Activated CD4-positive, alpha-beta T cell treated with anti-CD3 and anti-CD28 coated beads, Interleukin-2, amount 10 ng/mL, durations not matched to agents 24 days and 14 days (primary cell): ENCODE measurements around the gene TP53AIP1. TPM values are rescaled to one million over a fixed set of nuclear protein-coding genes. Genes with fewer than 3 reads are reported as not detected.

Experiments
- DNase-seq: peaks from one replicate; pipeline ENCODE4 v3.0.0; 2022
- H3K27ac Mint-ChIP-seq: one replicate; pipeline ENCODE4 v1.8.0; 2022; ENCODE audit warnings: mild to moderate bottlenecking, mixed read lengths
- H3K27me3 Mint-ChIP-seq: one replicate; pipeline ENCODE4 v1.8.0; 2022; ENCODE audit warnings: mixed read lengths
- H3K36me3 Mint-ChIP-seq: one replicate; pipeline ENCODE4 v1.8.0; 2022; ENCODE audit warnings: low read depth, mild to moderate bottlenecking, mixed read lengths
- H3K4me1 Mint-ChIP-seq: one replicate; pipeline ENCODE4 v1.8.0; 2021; ENCODE audit warnings: mixed read lengths
- H3K4me3 Mint-ChIP-seq: one replicate; pipeline ENCODE4 v1.8.0; 2022; ENCODE audit warnings: mild to moderate bottlenecking, moderate library complexity, mixed read lengths
- H3K9me3 Mint-ChIP-seq: one replicate; pipeline ENCODE4 v1.8.0; 2021; ENCODE audit warnings: mixed read lengths
- intact Hi-C: fragments of 100-400 bp; cut with micrococcal nuclease; formaldehyde crosslinking; loops from one replicate; pipeline ENCODE4 v1.15.1; 2023
- total RNA-seq: library from RNA; stranded (reverse); gene quantifications from 2 replicates; pipeline ENCODE4 v1.2.3, GENCODE V29; 2022

Gene TP53AIP1
- total RNA-seq, 1 donor from 2014 or later, result not detected

GRCh38 chr11:128939591-128939990, 3.1 kb downstream of the TP53AIP1 start:
- intact Hi-C loops, result no loop called here
- DNase-seq, result no peak

GRCh38 chr11:128938156-128938885, 4.3 kb downstream of the TP53AIP1 start:
- Mint-ChIP-seq H3K9me3 (no peaks in the 10 kb centered on the region), H3K4me1 (no peaks in the 10 kb centered on the region), H3K27ac (no peak overlapping the region), H3K27me3 (no peaks in the 10 kb centered on the region), H3K4me3 (no peak overlapping the region), H3K36me3 (no peaks in the 10 kb centered on the region)
- no peak for DNase-seq
- intact Hi-C loops, result no loop called here

More at GRCh38 chr11:128939591-128939990, 3.1 kb downstream of the TP53AIP1 start:
- H3K36me3 Mint-ChIP-seq, result no peaks in the 10 kb centered on the region
- no peaks in the 10 kb centered on the region for H3K4me1 Mint-ChIP-seq
- H3K27ac Mint-ChIP-seq, result no peak overlapping the region
- H3K27me3 Mint-ChIP-seq, result peaks cover 3% of the 10 kb centered on the region
- no peak overlapping the region for H3K4me3 Mint-ChIP-seq
- H3K9me3 Mint-ChIP-seq, result no peaks in the 10 kb centered on the region

DNA sequence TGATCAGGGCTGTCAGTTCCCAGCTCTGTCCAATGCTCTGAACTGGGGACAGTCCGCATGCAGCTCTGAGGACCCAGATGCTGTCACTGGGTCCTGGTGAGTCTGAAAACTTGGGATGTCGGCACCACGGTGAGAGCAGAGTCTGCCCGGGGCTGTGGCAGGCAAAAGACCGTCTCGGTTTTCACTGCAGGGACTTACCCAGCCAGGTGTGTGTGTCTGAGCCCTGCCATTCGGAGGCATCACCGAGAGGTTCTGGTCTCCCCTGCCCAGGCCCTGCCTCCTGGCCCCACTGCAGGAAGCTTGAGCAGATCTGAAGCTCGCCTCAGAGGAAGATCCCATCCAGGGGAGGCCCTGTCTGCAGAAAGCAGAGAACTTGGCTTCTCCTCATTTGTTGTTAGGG, 5.2 kb downstream of the TP53AIP1 start:
- H3K4me1 Mint-ChIP-seq, result no peaks in the 10 kb centered on the region
- no peaks in the 10 kb centered on the region for H3K9me3 Mint-ChIP-seq
- no peak overlapping the region for H3K4me3 Mint-ChIP-seq
- intact Hi-C loops, result no loop called here
- H3K27me3 Mint-ChIP-seq, result no peaks in the 10 kb centered on the region
- H3K36me3 Mint-ChIP-seq, result no peaks in the 10 kb centered on the region
- no peak overlapping the region for H3K27ac Mint-ChIP-seq
- DNase-seq, result no peak

DNA sequence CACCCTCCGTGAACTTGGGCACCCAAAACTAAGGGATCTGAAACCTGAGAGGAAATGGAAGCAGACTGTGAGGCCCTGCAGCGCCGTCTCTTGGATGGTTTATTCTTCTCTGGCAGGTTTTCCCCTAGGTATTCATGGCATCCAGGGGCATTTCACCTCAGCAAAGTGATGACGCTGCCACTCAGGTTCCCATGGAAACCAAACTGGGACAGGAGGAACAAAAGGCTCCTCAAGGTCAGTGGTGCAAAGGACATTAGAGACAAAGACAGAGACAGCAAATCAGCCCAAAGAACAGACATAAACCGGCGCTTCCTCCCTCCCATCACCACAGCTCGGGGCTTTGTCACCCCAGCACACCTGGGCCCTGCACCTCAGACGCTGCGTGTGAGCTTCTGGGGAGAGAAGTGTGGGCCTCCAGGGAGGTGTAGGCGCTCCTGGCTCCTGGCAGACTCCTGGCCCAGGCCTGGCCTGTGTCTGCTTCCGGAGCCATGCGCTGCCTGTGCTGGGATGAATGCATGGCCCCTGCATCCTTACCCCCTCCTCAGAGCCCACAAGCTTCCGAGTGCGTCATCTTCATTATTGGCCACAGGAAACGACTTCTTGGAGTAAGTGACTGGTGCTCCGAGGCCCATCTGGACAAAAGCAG, 5.9 kb downstream of the TP53AIP1 start:
- Mint-ChIP-seq H3K9me3 (no peaks in the 10 kb centered on the region), H3K4me3 (no peak overlapping the region), H3K36me3 (no peaks in the 10 kb centered on the region), H3K27me3 (no peaks in the 10 kb centered on the region), H3K27ac (no peak overlapping the region), H3K4me1 (no peaks in the 10 kb centered on the region)
- no peak for DNase-seq
- intact Hi-C loops, result no loop called here

- Mint-ChIP-seq H3K4me1 (no peaks in the 10 kb centered on the region), H3K27me3 (no peaks in the 10 kb centered on the region), H3K27ac (no peak overlapping the region), H3K36me3 (no peaks in the 10 kb centered on the region), H3K4me3 (no peak overlapping the region), H3K9me3 (no peaks in the 10 kb centered on the region)
- DNase-seq, result no peak
- intact Hi-C loops, result no loop called here
Observed at GRCh38 chr11:128934926-128935325, 7.7 kb downstream of the TP53AIP1 start.

DNA sequence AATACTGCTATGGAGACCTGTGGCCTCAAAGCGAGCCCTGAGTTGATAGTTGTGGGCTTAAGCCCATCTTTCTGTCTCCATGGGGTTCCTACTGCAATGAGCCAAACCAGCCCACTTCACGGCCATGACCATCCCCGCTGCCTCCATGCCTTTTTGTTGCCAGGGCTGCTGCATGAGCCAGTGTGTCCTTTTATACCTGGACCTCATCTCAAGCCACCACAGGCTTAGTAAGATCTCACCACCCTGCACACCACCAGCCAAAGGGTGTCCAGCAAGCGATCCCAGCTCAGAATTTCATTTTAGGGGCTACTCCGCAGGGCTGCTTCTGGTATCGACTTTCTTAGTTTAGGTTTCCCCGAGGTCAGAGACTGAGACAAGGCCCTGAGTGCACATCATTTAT, 8.3 kb downstream of the TP53AIP1 start:
- Mint-ChIP-seq H3K4me1 (no peaks in the 10 kb centered on the region), H3K9me3 (no peaks in the 10 kb centered on the region), H3K36me3 (no peaks in the 10 kb centered on the region), H3K27ac (no peak overlapping the region), H3K4me3 (no peak overlapping the region), H3K27me3 (no peaks in the 10 kb centered on the region)
- no peak for DNase-seq
- intact Hi-C loops, result no loop called here

GRCh38 chr11:128933481-128934178, 9.0 kb downstream of the TP53AIP1 start:
- Mint-ChIP-seq H3K4me1 (peaks cover 1% of the 10 kb centered on the region), H3K27me3 (no peaks in the 10 kb centered on the region), H3K4me3 (no peak overlapping the region), H3K9me3 (no peaks in the 10 kb centered on the region), H3K36me3 (no peaks in the 10 kb centered on the region), H3K27ac (no peak overlapping the region)
- intact Hi-C loops, result no loop called here
- DNase-seq, result no peak

DNA sequence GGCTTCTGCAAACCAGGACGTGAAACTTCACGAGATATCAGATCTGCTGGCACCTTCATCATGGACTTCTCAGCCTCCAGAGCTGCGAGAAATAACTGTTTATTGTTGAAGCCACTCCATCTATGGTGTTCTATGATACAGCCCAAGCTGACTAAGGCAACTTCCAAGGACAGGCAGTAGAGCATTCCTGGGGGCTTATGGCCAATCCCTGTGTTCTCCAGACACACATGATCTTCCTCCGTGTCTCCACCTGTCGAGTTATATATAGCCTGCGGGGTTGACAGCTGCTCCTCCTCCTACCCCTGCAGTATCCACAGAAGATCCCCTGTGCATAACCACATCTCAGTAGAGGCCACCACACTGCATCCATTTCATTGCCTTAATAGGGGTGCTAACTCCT, 11.0 kb downstream of the TP53AIP1 start:
- no peak for DNase-seq
- no peaks in the 10 kb centered on the region for H3K36me3 Mint-ChIP-seq
- intact Hi-C loops, result no loop called here
- H3K27me3 Mint-ChIP-seq, result no peaks in the 10 kb centered on the region
- no peak overlapping the region for H3K27ac Mint-ChIP-seq
- H3K4me3 Mint-ChIP-seq, result no peak overlapping the region
- no peaks in the 10 kb centered on the region for H3K9me3 Mint-ChIP-seq
- H3K4me1 Mint-ChIP-seq, result peaks cover 8% of the 10 kb centered on the region

- H3K4me1 Mint-ChIP-seq, result peaks cover 8% of the 10 kb centered on the region
- H3K4me3 Mint-ChIP-seq, result no peak overlapping the region
- H3K36me3 Mint-ChIP-seq, result no peaks in the 10 kb centered on the region
- intact Hi-C loops, result no loop called here
- H3K9me3 Mint-ChIP-seq, result no peaks in the 10 kb centered on the region
- no peak overlapping the region for H3K27ac Mint-ChIP-seq
- no peak for DNase-seq
- no peaks in the 10 kb centered on the region for H3K27me3 Mint-ChIP-seq
Observed at GRCh38 chr11:128931066-128931465, 11.6 kb downstream of the TP53AIP1 start.

DNA sequence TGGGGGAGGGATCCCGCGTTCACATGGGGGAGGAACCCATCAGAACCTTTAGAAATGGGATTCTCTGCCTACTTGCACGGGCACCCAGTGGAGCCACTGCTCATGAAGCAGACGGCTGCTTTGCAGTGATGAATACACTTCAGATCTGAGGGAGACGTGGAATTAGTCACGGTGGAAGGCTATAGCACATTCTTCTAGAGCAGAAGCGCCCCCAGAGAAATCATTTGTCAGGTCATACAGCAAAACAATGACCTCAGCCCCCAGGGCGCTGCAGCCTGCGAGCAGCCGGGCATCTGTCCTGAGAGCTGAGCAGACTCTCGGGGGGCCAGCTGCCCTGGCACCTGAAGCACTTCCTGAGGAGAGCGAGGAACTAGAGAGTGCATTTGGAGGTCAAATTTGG, 12.7 kb downstream of the TP53AIP1 start:
- Mint-ChIP-seq H3K4me1 (peaks cover 8% of the 10 kb centered on the region), H3K9me3 (no peaks in the 10 kb centered on the region), H3K4me3 (no peak overlapping the region), H3K27me3 (no peaks in the 10 kb centered on the region), H3K27ac (no peak overlapping the region), H3K36me3 (no peaks in the 10 kb centered on the region)
- intact Hi-C loops, result no loop called here
- DNase-seq, result no peak

GRCh38 chr11:128929468-128929867, 13.2 kb downstream of the TP53AIP1 start:
- H3K27ac Mint-ChIP-seq, result no peak overlapping the region
- H3K27me3 Mint-ChIP-seq, result no peaks in the 10 kb centered on the region
- intact Hi-C loops, result no loop called here
- H3K36me3 Mint-ChIP-seq, result no peaks in the 10 kb centered on the region
- H3K4me3 Mint-ChIP-seq, result no peak overlapping the region
- no peak for DNase-seq
- H3K9me3 Mint-ChIP-seq, result no peaks in the 10 kb centered on the region
- peaks cover 8% of the 10 kb centered on the region for H3K4me1 Mint-ChIP-seq

- peaks cover 8% of the 10 kb centered on the region for H3K4me1 Mint-ChIP-seq
- no peaks in the 10 kb centered on the region for H3K36me3 Mint-ChIP-seq
- no peaks in the 10 kb centered on the region for H3K9me3 Mint-ChIP-seq
- peak; percentile 66 for DNase-seq
- intact Hi-C loops, result no loop called here
- H3K27me3 Mint-ChIP-seq, result no peaks in the 10 kb centered on the region
- H3K27ac Mint-ChIP-seq, result no peak overlapping the region
- H3K4me3 Mint-ChIP-seq, result no peak overlapping the region
Observed at GRCh38 chr11:128928400-128928799, 14.3 kb downstream of the TP53AIP1 start.

- no peaks in the 10 kb centered on the region for H3K27me3 Mint-ChIP-seq
- H3K36me3 Mint-ChIP-seq, result no peaks in the 10 kb centered on the region
- intact Hi-C loops, result no loop called here
- no peak overlapping the region for H3K4me3 Mint-ChIP-seq
- H3K4me1 Mint-ChIP-seq, result peaks cover 8% of the 10 kb centered on the region
- H3K9me3 Mint-ChIP-seq, result no peaks in the 10 kb centered on the region
- no peak overlapping the region for H3K27ac Mint-ChIP-seq
- DNase-seq, result no peak
Observed at GRCh38 chr11:128927683-128928336, 14.9 kb downstream of the TP53AIP1 start.

GRCh38 chr11:128927108-128927461, 15.6 kb downstream of the TP53AIP1 start:
- intact Hi-C loops, result no loop called here
- Mint-ChIP-seq H3K9me3 (no peaks in the 10 kb centered on the region), H3K4me1 (peaks cover 8% of the 10 kb centered on the region), H3K27me3 (no peaks in the 10 kb centered on the region), H3K36me3 (no peaks in the 10 kb centered on the region), H3K4me3 (no peak overlapping the region), H3K27ac (no peak overlapping the region)
- DNase-seq, result no peak
